HG02943 (cell line): ENCODE results near the gene YJU2.
A peak's percentile ranks its signal among the peaks of the same experiment; 100 is the strongest.
"Not testable (repeated sequence)": the region's sequence is repeated elsewhere in the genome, so short reads cannot be mapped to it uniquely, and the experiment has no call there.

ENCODE experiments used
- ATAC-seq: cut with Tn5 transposase; IDR thresholded peaks from one replicate; pipeline ENCODE4 v1.9.1; 2021; ENCODE audit warnings: mild to moderate bottlenecking, low read depth, moderate library complexity; ENCODE audit not compliant: unreplicated experiment

Gene YJU2

GRCh38 chr19:4246767-4247593 lies at the start of gene YJU2:
Gene YJU2 (plus strand): TSS chr19:4247080. CDS start chr19:4247147, 67 bp downstream.
- peak; percentile 82 for ATAC-seq

GRCh38 chr19:4197228-4197624 lies 49.7 kb upstream of the YJU2 start:
- ATAC-seq: no peak

DNA sequence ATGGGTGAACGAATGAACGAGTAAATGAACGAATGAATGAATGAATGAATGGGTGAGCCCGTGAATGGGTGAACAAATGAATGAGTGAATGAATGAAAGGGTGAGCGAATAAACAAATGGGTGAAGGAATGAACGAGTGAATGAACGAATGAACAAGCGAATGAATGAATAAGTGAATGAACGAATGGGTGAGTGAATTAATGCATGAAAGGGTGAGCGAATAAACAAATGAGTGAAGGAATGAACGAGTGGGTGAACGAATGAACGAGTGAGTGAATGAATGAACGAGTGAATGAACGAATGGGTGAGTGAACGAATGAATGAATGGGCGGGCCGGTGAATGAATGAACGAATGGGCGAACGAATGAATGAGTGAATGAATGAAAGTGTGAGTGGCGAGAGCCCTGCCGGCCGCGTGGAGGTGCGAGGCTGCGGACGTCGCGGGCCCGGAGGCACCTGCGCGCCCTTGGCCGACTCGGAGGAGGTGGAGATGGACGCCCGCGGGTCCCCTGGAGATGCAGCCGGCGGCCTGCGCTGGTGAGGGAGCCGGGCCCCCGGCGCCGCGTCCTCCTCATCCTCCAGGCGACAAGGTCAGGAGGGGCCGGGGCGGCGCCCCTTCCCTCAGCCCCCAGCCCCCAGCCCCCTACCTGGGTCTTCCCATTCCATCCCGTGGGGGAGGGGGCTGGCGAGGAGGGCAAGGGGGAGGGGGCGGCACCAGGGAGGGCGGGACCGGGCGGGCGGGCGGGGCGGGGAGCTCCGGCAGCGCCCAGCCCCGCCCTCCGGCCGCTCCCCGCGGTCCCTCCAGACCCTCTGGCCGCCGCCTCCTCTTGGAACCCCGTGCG lies 49.0 kb upstream of the YJU2 start:
- ATAC-seq: no peak

- no peak for ATAC-seq
These were observed 48.3 kb upstream of the YJU2 start for GRCh38 chr19:4198467-4199126.

DNA sequence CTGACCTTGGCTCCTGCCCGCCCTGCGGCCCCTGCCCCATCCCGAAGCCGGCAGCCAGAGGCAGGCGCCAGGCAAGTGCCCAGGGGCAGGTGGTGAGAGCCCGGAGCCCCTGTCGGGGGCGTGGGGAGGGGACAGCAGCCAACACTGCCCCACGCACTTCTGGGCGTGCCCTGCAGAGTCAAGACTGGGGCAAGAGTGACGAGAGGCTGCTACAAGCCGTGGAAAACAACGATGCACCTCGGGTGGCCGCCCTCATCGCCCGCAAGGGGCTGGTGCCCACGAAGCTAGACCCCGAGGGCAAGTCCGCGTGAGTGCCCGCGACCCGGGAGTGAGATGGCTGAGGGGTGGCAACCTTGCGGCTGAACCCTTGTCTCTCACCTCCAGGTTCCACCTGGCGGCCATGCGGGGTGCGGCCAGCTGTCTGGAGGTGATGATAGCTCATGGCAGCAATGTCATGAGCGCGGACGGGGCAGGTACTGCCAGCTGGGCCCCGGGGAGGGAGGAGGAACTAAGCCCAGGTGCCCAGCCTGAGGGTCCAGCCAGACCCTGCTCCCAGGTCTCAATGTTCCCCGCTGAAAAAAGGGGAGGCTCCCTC lies 47.1 kb upstream of the YJU2 start:
- no peak for ATAC-seq

DNA sequence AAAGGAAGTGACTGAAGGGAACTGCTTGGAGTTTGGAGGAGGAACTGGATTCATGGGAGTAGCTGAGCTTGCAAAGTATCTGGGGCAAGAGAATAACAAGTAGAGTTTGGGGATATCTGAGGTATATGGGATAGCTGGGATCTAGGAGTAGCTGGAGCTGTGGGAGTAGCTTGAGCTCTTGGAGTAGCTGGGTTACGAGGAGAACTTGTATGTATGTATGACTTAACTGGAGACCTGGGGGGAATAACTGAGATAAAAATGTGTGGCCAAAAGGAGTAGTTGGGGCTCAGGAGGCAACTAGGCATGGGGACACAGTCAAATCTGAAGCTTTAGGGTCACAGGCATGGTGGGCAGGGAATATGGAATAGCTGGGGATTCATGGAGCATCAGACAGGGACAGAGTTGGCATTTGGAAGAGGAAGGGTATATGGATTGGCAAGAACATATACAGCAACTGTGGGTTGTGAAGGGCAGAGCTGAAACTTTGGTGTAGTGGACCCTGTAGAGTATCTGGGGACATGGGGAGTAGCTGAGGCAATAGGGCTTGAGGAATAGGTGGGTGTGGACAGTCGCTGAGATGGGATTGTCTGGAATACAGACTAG lies 45.8 kb upstream of the YJU2 start:
- ATAC-seq: no peak

- no peak for ATAC-seq
These were observed 45.1 kb upstream of the YJU2 start for GRCh38 chr19:4201798-4202197.

DNA sequence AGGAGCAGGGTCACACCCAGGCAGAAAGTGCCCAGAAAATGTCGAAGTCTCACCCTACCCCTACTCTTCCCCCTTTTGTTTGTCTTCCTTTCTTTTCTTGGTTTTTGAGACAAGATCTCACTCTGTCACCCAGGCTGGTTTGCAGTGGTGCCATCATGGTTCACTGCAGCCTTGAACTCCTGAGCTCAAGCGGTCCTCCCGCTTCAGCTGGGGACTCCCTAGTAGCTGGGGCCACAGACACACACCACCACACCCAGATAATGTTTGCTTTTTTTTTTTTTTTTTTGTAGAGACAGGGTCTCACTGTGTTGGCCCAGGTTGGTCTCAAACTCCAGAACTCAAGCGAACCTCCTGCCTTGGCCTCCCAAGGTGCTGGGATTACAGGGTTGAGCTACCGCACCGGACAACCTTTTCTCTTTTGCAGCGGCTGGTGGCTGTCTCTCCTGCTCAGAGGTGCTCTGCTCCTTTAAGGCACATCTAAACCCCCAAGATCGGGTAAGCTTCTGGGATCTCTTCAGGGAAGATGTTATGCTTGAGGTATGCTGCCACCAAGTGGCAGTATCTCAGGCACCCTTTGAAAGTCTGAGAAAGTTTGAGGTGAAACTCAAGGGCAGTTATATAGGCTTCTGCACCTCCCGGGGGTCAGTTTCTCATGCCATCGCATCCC lies 39.9 kb upstream of the YJU2 start:
- no peak for ATAC-seq

GRCh38 chr19:4208385-4209094 lies 38.3 kb upstream of the YJU2 start:
- ATAC-seq: no peak

DNA sequence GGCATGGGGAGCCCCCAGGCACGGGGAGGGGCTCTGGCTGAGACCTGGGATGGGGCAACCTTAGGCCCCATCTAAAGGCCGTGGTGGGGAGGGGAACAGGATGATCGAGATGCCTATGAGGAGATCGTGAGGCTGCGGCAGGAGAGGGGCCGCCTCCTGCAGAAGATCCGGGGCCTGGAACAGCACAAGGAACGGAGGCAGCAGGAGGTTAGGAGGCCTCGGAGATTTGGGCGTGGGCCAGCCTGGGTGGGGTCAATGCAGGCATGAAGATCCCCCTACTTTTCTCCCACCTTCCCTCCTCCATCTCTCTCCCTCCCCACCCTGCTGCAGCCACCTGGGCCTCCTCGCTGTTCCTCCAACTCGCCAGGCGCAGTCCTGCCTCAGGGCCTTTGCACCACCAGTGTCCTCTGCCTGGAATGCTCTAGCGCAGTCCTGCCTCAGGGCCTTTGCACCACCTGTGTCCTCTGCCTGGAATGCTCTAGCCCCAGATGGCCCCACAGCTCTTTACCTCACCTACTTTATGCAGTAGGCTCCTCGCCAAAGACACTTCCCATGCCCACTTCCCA lies 36.6 kb upstream of the YJU2 start:
- ATAC-seq: no peak

- no peak for ATAC-seq
These were observed 33.8 kb upstream of the YJU2 start for GRCh38 chr19:4213116-4213515.

DNA sequence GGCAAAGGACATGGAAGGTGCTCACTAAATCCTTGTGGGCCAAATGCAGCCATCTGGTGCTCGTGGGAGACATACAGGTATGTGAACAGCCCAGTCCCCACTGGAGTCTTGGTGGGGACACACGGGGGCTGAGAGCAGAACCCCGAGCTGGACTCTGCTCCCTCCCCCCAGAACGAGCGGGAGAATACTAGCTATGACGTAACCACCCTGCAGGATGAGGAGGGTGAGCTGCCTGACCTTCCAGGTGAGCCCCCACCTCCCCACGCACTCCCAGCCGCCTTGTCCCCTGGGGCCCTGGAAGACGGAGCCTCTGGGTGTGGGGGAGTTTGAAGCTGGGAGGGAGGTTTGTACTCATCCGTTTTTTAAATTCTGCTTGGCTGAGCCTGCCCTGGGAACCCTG lies 31.1 kb upstream of the YJU2 start:
- ATAC-seq: no peak

DNA sequence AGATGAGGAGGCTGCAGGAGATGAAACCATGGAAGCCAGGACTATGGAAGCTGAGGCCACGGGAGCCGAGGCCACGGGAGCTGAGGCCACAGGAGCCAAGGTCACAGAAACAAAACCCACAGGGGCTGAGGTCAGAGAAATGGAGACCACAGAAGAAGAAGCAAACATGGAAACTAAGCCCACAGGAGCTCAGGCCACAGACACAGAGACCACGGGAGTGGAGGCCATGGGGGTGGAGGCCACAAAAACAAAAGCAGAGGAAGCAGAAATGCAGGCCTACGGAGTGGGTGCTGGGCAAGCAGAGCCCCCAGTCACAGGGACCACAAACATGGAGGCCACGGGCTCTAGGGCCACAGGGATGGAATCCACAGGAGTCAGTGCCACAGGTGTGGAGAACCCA lies 30.0 kb upstream of the YJU2 start:
- no peak for ATAC-seq

- ATAC-seq: no peak
These were observed 29.2 kb upstream of the YJU2 start for GRCh38 chr19:4217429-4218264.

GRCh38 chr19:4218523-4218922 lies 28.4 kb upstream of the YJU2 start:
- ATAC-seq: not testable (repeated sequence)

DNA sequence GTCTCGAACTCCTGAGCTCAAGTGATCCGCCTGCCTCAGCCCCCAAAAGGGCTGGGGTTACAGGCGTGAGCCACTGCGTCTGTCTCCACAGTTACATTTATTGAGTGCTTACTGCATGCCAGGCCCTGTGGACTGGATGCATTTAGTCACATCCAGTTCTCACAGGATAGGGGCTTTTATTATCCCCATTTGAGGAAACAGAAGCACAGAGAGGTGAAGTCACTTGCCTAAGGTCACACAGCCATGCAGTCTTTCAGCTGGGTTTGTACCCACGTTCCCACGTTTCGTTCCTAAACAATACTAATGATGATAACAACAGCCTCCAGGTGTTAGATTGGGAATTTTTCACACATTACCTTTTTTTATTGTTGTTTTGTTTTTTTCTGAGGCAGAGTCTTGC lies 26.7 kb upstream of the YJU2 start:
- ATAC-seq: no peak

DNA sequence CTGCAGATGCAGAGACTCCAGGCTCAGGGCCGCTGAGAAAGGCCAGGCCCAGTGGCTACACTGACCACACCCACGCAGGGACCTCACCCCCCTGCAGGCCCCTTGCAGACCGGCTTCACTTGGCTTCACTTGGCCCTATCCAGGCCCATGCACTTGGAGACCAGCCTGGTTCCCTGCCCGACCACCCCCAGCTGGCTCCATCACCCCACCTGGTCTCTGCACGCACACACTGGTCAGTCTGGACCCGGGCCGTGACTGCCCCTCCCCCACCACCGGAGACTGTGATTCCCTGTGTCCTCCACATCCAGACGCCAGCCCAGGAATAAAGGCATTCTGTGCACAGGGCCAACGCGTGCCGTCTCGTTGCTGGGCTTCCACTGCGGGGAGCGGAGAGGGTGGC lies 22.4 kb upstream of the YJU2 start:
- ATAC-seq: no peak

- no peak for ATAC-seq
These were observed 21.0 kb upstream of the YJU2 start for GRCh38 chr19:4225885-4226284.
